ENCODE data around the gene BNIP1. TPM values are rescaled to one million over a fixed set of nuclear protein-coding genes. Genes with fewer than 3 reads are reported as not detected.

Gene BNIP1
- total RNA-seq, 2 experiments from 2014 or later: 29.4 to 30.4 TPM

DNA sequence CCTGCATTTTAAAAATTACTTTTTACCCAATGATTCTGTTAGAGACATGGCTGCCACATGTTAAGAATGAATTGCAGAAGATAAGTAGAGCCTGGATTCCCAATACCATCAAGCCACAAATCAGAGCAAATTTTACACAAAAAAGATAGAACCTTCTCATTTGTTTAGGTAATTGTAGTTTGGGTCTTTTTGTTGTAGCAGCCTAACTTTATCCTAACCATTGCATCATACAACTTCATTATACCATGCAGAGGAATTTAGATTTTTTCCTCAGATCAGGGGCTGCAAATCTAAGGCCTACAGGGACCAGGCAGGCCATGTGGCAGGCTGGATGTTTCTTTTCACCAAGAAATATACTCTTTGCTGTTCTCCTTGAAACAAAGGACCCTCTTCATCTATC is 56.0 kb downstream of the BNIP1 start:
- Mint-ChIP-seq H3K9me3 (peaks cover 7% of the 10 kb centered on the region), H3K4me3 (no peak overlapping the region), H3K27ac (no peak overlapping the region), H3K36me3 (ENCODE audit: low read depth) (peaks cover 3% of the 10 kb centered on the region), H3K27me3 (ENCODE audit: low read depth) (peaks cover 24% of the 10 kb centered on the region), H3K4me1 (ENCODE audit: low read depth) (no peaks in the 10 kb centered on the region)
- DNase-seq: no peak
- CTCF ChIA-PET: interaction anchor here (0.7 to 1.1 kb wide), 2 partner anchors 120 to 267 kb away, joined by 3 to 6 read pairs; no protein-coding TSS in a partner anchor
- intact Hi-C loops (cut with micrococcal nuclease): loop anchor here (5.0 kb wide), 1 partner anchor 488 kb away; no protein-coding TSS in a partner anchor

DNA sequence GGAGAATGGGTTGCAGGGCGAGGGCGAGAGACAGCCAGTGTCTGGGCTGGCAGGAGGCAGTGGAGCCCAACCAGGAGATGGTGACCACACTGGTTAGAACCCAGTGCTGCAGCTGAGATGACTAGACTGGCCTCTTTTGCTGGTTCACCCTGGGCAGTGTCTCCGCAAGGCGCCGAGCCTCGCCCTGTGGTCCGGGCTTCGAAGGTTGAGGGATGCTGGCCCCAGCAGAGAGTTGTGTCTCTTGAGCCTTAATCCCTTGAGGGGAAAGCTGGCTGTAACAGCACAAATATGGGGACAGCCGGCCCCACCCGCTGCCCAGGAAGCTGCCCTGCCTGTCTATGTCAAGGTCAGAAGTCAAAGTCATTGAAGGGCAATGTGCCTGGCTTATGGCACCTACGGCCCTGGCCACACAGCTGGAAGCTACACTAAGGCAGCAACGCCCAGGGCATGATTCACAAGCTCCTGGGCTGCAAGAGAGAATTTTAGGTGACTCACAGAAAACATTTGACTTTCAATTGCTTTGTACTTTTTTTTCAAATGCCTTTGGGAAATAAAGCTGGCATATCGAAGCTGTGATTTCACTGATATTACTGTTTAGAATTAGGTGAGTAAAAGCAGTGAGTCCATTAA is 57.4 kb downstream of the BNIP1 start:
- DNase-seq: no peak
- Mint-ChIP-seq H3K27me3 (ENCODE audit: low read depth) (peaks cover 29% of the 10 kb centered on the region), H3K9me3 (peaks cover 7% of the 10 kb centered on the region), H3K4me1 (ENCODE audit: low read depth) (no peaks in the 10 kb centered on the region), H3K27ac (no peak overlapping the region), H3K36me3 (ENCODE audit: low read depth) (peaks cover 3% of the 10 kb centered on the region), H3K4me3 (no peak overlapping the region)
- CTCF ChIA-PET: interaction anchor here (0.6 to 1.5 kb wide), 7 partner anchors 15 to 489 kb away, joined by 3 to 5 read pairs (median 3); no protein-coding TSS in a partner anchor
- intact Hi-C loops (cut with micrococcal nuclease): loop anchor here (5.0 kb wide), 1 partner anchor 489 kb away; no protein-coding TSS in a partner anchor

DNA sequence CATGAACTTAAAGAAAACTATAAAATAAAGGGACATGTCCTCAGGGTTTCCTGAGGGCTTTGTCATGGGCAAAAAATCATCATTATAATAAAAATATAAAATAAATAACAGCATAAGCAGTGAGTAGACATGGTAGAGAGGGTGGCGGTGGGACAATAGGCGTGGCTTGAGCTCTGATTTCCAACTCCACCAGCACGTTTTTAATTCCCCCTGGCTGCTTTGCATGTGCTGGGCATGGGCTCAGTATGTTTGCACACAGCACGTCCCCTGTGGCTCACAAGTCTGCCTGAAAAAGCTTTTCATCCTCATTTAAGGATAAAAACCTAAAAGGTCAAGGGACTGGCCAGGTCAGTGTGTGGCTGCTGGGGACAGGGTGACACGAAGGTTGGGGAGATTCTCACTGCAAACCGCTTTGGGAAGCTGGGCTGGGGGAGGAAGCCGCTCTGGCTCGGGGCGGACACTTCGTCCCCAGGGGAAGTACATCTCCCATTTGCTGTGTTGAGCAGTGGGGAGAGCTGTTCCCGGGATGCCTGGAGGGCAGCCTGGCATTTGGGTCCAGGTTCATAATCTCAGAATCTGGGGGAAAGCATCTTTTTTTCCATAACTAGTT is 58.0 kb downstream of the BNIP1 start:
- CTCF ChIA-PET: interaction anchor here (0.7 to 1.5 kb wide), 5 partner anchors 16 to 489 kb away, joined by 3 to 5 read pairs (median 3); no protein-coding TSS in a partner anchor
- DNase-seq: no peak
- Mint-ChIP-seq H3K4me3 (no peak overlapping the region), H3K27me3 (ENCODE audit: low read depth) (peaks cover 31% of the 10 kb centered on the region), H3K4me1 (ENCODE audit: low read depth) (no peaks in the 10 kb centered on the region), H3K36me3 (ENCODE audit: low read depth) (peaks cover 3% of the 10 kb centered on the region), H3K27ac (no peak overlapping the region), H3K9me3 (peaks cover 7% of the 10 kb centered on the region)
- intact Hi-C loops (cut with micrococcal nuclease): loop anchor here (5.0 kb wide), 1 partner anchor 490 kb away; no protein-coding TSS in a partner anchor

DNA sequence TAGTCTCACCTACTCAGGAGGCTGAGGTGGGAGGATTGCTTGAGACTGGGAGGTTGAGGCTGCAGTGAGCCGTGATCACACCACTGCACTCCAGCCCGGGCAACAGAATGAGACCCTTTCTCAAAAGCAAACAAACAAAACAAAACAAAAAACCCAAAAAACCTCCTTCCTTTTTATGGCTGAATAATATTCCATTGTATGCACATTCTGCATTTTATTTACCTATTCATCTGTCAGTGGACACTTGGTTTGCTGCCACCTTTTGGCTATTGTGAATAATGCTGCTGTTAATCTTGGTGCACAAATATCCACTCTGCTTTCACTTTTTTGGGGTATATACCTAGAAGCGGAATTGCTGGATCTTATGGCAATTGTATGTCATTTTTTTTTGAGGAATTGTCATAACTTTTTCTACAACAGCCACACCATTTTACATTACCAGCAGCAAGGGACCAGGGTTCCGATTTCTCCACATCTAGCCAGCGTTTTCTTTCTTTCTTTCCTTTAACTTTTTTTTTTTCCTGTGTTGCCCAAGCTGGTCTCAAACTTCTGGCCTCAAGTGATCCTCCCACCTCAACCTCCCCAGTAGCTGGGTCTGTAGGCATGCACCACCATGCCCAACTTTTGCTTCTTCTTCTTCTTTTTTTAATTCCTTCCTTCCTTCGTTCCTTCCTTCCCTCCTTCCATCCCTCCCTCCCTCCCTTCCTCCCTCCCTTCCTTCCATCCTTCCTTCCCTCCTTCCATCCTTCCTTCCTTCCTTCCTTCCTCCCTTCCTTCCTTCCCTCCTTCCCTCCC is 60.1 kb downstream of the BNIP1 start:
- CTCF ChIA-PET: interaction anchor here (1.3 to 1.7 kb wide), 2 partner anchors 222 to 225 kb away, joined by 4 to 11 read pairs; no protein-coding TSS in a partner anchor
- intact Hi-C loops (cut with micrococcal nuclease): loop anchor here (1.0 to 5.0 kb wide), 3 partner anchors 221 to 492 kb away; partner anchors contain the start of gene ATP6V0E1
- DNase-seq: peak; percentile 50
- H3K9me3 Mint-ChIP-seq: peaks cover 5% of the 10 kb centered on the region
- H3K27ac Mint-ChIP-seq: no peak overlapping the region
- H3K36me3 Mint-ChIP-seq (ENCODE audit: low read depth): peaks cover 2% of the 10 kb centered on the region
- H3K4me1 Mint-ChIP-seq (ENCODE audit: low read depth): no peaks in the 10 kb centered on the region
- H3K4me3 Mint-ChIP-seq: no peak overlapping the region
- peaks cover 32% of the 10 kb centered on the region for H3K27me3 Mint-ChIP-seq (ENCODE audit: low read depth)

DNA sequence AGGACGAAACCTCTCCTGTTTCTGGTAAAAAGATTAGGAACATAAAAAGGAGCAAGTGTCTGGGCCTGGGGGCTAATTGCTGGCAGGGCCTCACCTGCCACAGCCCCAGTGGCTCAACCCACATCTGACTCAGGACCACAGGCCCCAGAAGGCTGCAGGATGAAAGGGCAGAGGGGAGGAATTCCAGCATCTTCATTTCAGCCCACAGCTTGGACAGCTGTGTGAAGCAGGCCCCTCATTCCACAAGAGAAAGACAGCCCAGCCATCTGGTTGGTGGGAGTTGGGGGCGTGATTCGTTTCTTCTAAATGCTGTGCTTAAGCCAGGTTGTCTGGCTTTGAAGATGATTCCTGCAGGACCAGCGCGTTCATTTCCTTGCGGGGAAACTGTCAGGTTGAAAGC is 61.6 kb downstream of the BNIP1 start:
- intact Hi-C loops (cut with micrococcal nuclease): no loop called here
- Mint-ChIP-seq H3K36me3 (ENCODE audit: low read depth) (no peaks in the 10 kb centered on the region), H3K27me3 (ENCODE audit: low read depth) (peaks cover 34% of the 10 kb centered on the region), H3K27ac (no peak overlapping the region), H3K4me3 (no peak overlapping the region), H3K9me3 (no peaks in the 10 kb centered on the region), H3K4me1 (ENCODE audit: low read depth) (no peaks in the 10 kb centered on the region)
- CTCF ChIA-PET: interaction anchor here (0.6 to 1.2 kb wide), 2 partner anchors 226 to 738 kb away, joined by 3 to 4 read pairs; no protein-coding TSS in a partner anchor
- DNase-seq: no peak

DNA sequence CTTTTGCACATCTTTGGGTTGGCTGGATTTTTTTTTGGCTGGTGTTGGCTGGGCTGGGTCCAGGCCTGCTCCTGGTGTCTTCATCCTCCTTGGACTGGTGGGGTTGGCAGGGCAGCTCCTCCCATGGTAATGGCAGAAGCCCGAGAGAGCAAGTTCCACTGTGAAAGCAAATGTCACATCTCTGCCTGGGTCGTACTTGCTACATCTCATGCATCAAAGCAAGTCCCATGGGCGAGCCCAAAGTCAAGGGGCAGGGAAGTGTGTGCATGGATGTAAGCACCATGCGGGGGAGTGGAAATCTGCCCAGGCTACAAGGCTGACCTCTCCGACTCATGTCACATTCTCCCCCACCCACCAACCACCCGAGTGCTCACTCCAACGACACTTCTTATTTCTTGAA is 64.0 kb downstream of the BNIP1 start:
- CTCF ChIA-PET: no interaction called here
- no peaks in the 10 kb centered on the region for H3K9me3 Mint-ChIP-seq
- no peaks in the 10 kb centered on the region for H3K36me3 Mint-ChIP-seq (ENCODE audit: low read depth)
- intact Hi-C loops (cut with micrococcal nuclease): no loop called here
- no peaks in the 10 kb centered on the region for H3K4me1 Mint-ChIP-seq (ENCODE audit: low read depth)
- no peak overlapping the region for H3K27ac Mint-ChIP-seq
- peaks cover 24% of the 10 kb centered on the region for H3K27me3 Mint-ChIP-seq (ENCODE audit: low read depth)
- no peak overlapping the region for H3K4me3 Mint-ChIP-seq
- DNase-seq: no peak

DNA sequence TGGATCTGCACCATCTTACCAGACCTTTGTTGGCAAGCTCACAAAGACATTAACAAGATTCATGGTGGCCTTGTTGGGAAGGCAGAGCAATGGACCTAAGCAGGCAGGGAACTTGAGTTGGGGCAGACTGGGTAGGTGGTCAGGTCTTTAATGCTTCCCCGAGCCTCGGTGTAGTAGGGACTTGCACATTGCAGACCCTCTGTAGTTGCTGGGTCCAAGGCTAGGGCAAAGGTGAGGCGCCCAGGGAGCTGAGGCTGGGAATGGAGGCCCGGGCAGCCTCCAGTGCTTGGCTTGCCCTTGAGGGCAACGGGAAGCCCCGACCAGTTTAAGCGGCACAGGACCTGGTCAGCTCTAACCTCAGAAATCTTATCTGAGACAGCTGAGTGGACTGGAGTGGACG is 66.5 kb downstream of the BNIP1 start:
- H3K4me3 Mint-ChIP-seq: no peak overlapping the region
- no peaks in the 10 kb centered on the region for H3K36me3 Mint-ChIP-seq (ENCODE audit: low read depth)
- H3K27me3 Mint-ChIP-seq (ENCODE audit: low read depth): peaks cover 10% of the 10 kb centered on the region
- intact Hi-C loops (cut with micrococcal nuclease): no loop called here
- H3K9me3 Mint-ChIP-seq: no peaks in the 10 kb centered on the region
- CTCF ChIA-PET: interaction anchor here (1.0 kb wide), 1 partner anchor 18 kb away, joined by 4 read pairs; no protein-coding TSS in a partner anchor
- no peak overlapping the region for H3K27ac Mint-ChIP-seq
- no peaks in the 10 kb centered on the region for H3K4me1 Mint-ChIP-seq (ENCODE audit: low read depth)
- DNase-seq: no peak

DNA sequence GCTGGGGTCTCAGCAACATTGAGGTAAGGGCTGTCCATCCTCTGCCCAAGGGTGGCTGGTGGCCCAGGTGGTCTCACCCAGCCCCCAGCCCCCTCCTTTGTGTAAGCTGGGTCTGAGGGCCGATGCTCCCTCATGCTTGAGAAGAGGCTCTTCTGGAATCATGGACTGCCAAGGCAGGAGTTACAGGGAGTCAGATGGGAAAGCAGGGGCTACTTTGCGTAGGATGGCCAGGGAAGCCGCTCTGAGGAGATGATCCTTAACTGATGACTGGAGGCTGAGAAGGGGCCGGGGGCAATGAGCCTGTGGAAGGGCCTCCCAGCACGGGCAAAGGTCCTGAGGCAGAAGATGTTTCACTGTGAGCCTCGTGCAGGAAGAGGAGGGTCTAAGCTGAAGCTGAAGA is 67.0 kb downstream of the BNIP1 start:
- no peaks in the 10 kb centered on the region for H3K36me3 Mint-ChIP-seq (ENCODE audit: low read depth)
- H3K27ac Mint-ChIP-seq: no peak overlapping the region
- no peaks in the 10 kb centered on the region for H3K4me1 Mint-ChIP-seq (ENCODE audit: low read depth)
- H3K9me3 Mint-ChIP-seq: no peaks in the 10 kb centered on the region
- no peak overlapping the region for H3K4me3 Mint-ChIP-seq
- DNase-seq: no peak
- H3K27me3 Mint-ChIP-seq (ENCODE audit: low read depth): peaks cover 14% of the 10 kb centered on the region
- CTCF ChIA-PET: interaction anchor here (1.0 kb wide), 1 partner anchor 17 kb away, joined by 4 read pairs; no protein-coding TSS in a partner anchor
- intact Hi-C loops (cut with micrococcal nuclease): no loop called here

DNA sequence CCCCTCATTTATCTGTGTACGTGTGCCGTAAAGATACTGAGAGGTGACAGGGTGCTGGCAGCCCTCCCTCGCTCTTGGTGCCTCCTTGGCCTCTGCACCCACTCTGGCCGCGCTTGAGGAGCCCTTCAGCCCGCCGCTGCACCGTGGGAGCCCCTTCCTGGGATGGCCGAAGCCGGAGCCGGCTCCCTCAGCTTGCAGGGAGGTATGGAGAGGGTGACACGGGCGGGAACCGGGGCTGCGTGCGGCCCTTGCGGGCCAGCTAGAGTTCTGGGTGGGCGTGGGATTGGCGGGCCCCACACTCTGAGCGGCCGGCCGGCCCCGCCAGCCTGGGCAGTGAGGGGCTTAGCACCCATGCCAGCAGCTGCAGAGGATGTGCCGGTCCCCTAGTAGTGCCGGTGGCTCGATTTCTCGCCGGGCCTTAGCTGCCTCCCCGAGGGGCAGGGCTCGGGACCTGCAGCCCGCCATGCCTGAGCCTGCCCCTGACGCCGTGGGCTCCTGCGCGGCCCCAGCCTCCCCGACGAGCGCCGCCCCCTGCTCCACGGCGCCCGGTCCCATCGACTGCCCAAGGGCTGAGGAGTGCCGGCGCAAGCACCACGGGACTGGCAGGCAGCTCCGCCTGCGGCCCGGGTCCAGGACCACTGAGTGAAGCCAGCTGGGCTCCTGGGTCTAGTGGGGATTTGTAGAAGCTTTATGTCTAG is 69.1 kb downstream of the BNIP1 start:
- no peak for DNase-seq
- Mint-ChIP-seq H3K27ac (no peak overlapping the region), H3K27me3 (ENCODE audit: low read depth) (peaks cover 9% of the 10 kb centered on the region), H3K4me3 (no peak overlapping the region), H3K9me3 (no peaks in the 10 kb centered on the region), H3K36me3 (ENCODE audit: low read depth) (no peaks in the 10 kb centered on the region), H3K4me1 (ENCODE audit: low read depth) (no peaks in the 10 kb centered on the region)
- intact Hi-C loops (cut with micrococcal nuclease): no loop called here
- CTCF ChIA-PET: no interaction called here
